ENCODE measurements around the gene EN2. TPM values are rescaled to one million over a fixed set of nuclear protein-coding genes. Genes with fewer than 3 reads are reported as not detected.

EN2 gene
- total and polyA plus RNA-seq, 8 donors, result not detected

GRCh38 chr7:155411718-155412415 is 46.1 kb upstream of the EN2 start:
- DNase-seq, result no peak
- Histone ChIP-seq H3K27me3 (no peaks in the 10 kb centered on the region), H3K9me3 (no peaks in the 10 kb centered on the region), H3K4me3 (no peak overlapping the region), H3K27ac (no peak overlapping the region), H3K36me3 (no peaks in the 10 kb centered on the region), H3K4me1 (no peaks in the 10 kb centered on the region)
- FAIRE-seq, result no peak
- intact Hi-C loops (cut with DNase I), result loop anchor here in 1 of 3 donors (10.0 kb wide), 2 partner anchors 323 to 353 kb away; no protein-coding TSS in a partner anchor
- TF ChIP-seq CTCF (IDR thresholded peaks at IDR 0.05), result no peak
- 69 to 80% methylated on average over 17 of the region's 17 CpGs for WGBS, 2 donors
- ATAC-seq, result no peak

GRCh38 chr7:155412416-155413253 is 45.3 kb upstream of the EN2 start:
- Histone ChIP-seq H3K4me1 (no peaks in the 10 kb centered on the region), H3K4me3 (no peak overlapping the region), H3K36me3 (no peaks in the 10 kb centered on the region), H3K27ac (no peak overlapping the region), H3K27me3 (no peaks in the 10 kb centered on the region), H3K9me3 (no peaks in the 10 kb centered on the region)
- intact Hi-C loops (cut with DNase I), result loop anchor here in 1 of 3 donors (10.0 kb wide), 2 partner anchors 322 to 352 kb away; no protein-coding TSS in a partner anchor
- FAIRE-seq (no peak), DNase-seq (peak; percentile 35 to 85 (median 72)), ATAC-seq (peak; percentile 56 to 95 (median 86))
- TF ChIP-seq CTCF (IDR thresholded peaks at IDR 0.05), result peak; percentile 78 to 83 (median 82)
- 28 to 29% methylated on average over 25 of the region's 25 CpGs for WGBS, 2 donors

GRCh38 chr7:155414547-155415492 is 43.1 kb upstream of the EN2 start:
- no peak overlapping the region for H3K27ac ChIP-seq
- H3K27me3 ChIP-seq, result no peaks in the 10 kb centered on the region
- DNase-seq, result no peak
- WGBS, 2 donors, result 83 to 87% methylated on average over 24 of the region's 24 CpGs
- intact Hi-C loops (cut with DNase I), result loop anchor here in 1 of 3 donors (10.0 kb wide), 2 partner anchors 320 to 350 kb away; no protein-coding TSS in a partner anchor
- TF ChIP-seq CTCF (IDR thresholded peaks at IDR 0.05), result no peak
- H3K4me3 ChIP-seq, result no peak overlapping the region
- H3K9me3 ChIP-seq, result no peaks in the 10 kb centered on the region
- ATAC-seq, result no peak
- H3K4me1 ChIP-seq, result no peaks in the 10 kb centered on the region
- FAIRE-seq, result no peak
- no peaks in the 10 kb centered on the region for H3K36me3 ChIP-seq

GRCh38 chr7:155416646-155417380 is 41.1 kb upstream of the EN2 start:
- Histone ChIP-seq H3K4me3 (no peak overlapping the region), H3K4me1 (no peaks in the 10 kb centered on the region), H3K27me3 (no peaks in the 10 kb centered on the region), H3K27ac (no peak overlapping the region), H3K9me3 (no peaks in the 10 kb centered on the region), H3K36me3 (no peaks in the 10 kb centered on the region)
- ATAC-seq (no peak), FAIRE-seq (no peak), DNase-seq (peak in 1 of 6 donors; percentile 39)
- intact Hi-C loops (cut with DNase I), result loop anchor here in 1 of 3 donors (10.0 kb wide), 2 partner anchors 318 to 348 kb away; no protein-coding TSS in a partner anchor
- WGBS, 2 donors, result 86 to 90% methylated on average over 17 of the region's 17 CpGs
- TF ChIP-seq CTCF (IDR thresholded peaks at IDR 0.05), result no peak
